Keratinocyte (primary cell): ENCODE measurements around the gene MON2. TPM values are rescaled to one million over a fixed set of nuclear protein-coding genes. Genes with fewer than 3 reads are reported as not detected.

Source experiments
- DNase-seq: peaks from one replicate; pipeline ENCODE4 v3.0.0-alpha.2; 2011; ENCODE audit warnings: low read depth, missing footprints, low spot score
- FAIRE-seq: peaks from 2 replicates; lab custom pipeline; 2011; peaks lifted over from hg19 to GRCh38; lab: Jason Lieb, UNC
- H2AFZ ChIP-seq: 2 replicates; pipeline ENCODE4 v1.6.0; 2012; ENCODE audit warnings: low read length, control low read depth, inconsistent platforms; ENCODE audit not compliant: control insufficient read depth
- H3K27ac ChIP-seq: 2 replicates; pipeline ENCODE4 v1.5.1; 2011; ENCODE audit warnings: low read length; ENCODE audit not compliant: control insufficient read depth, insufficient read depth
- H3K27me3 ChIP-seq: 3 replicates; pipeline ENCODE4 v1.6.0; 2011; ENCODE audit warnings: low read length; ENCODE audit not compliant: control insufficient read depth, insufficient read depth; ENCODE audit errors: extremely low read depth
- H3K36me3 ChIP-seq, 2 experiments: 2 replicates in 1 of 2; 3 replicates in 1 of 2; pipeline ENCODE4 v1.5.1; 2011; ENCODE audit warnings: low read length in 2 of 2, mild to moderate bottlenecking in 1 of 2; ENCODE audit not compliant: control insufficient read depth in 2 of 2, insufficient read depth in 2 of 2; ENCODE audit errors: extremely low read depth in 1 of 2
- H3K4me1 ChIP-seq: 3 replicates; pipeline ENCODE4 v1.5.1; 2011; ENCODE audit warnings: low read length; ENCODE audit not compliant: control insufficient read depth, insufficient read depth; ENCODE audit errors: extremely low read depth
- H3K4me2 ChIP-seq: 3 replicates; pipeline ENCODE4 v1.6.0; 2011; ENCODE audit warnings: low read depth, low read length; ENCODE audit not compliant: control insufficient read depth, insufficient read depth; ENCODE audit errors: extremely low read depth
- H3K4me3 ChIP-seq, 3 experiments: fragments of 200-600 bp in 1 of 3; sonication (generic) in 1 of 3; 2 replicates in 2 of 3; 3 replicates in 1 of 3; pipeline ENCODE4 v1.5.1; 2011 to 2016; ENCODE audit warnings: low read length in 3 of 3, mild to moderate bottlenecking in 3 of 3, control low read depth in 2 of 3, inconsistent platforms in 1 of 3, low read depth in 1 of 3, mixed read lengths in 1 of 3, mixed run types in 1 of 3, moderate library complexity in 1 of 3; ENCODE audit not compliant: control insufficient read depth in 2 of 3, insufficient read depth in 2 of 3; ENCODE audit errors: extremely low read depth in 1 of 3
- H3K79me2 ChIP-seq: 2 replicates; pipeline ENCODE4 v1.6.0; 2012; ENCODE audit warnings: low read length; ENCODE audit not compliant: control insufficient read depth, insufficient read depth
- H3K9ac ChIP-seq: 3 replicates; pipeline ENCODE4 v1.6.0; 2011; ENCODE audit warnings: low read length; ENCODE audit not compliant: control insufficient read depth, insufficient read depth; ENCODE audit errors: extremely low read depth
- H3K9me1 ChIP-seq: 3 replicates; pipeline ENCODE4 v1.6.0; 2011; ENCODE audit warnings: low read length; ENCODE audit not compliant: control insufficient read depth, insufficient read depth; ENCODE audit errors: extremely low read depth
- H3K9me3 ChIP-seq: 2 replicates; pipeline ENCODE4 v1.5.1; 2012; ENCODE audit warnings: low read depth, low read length; ENCODE audit not compliant: control insufficient read depth
- H4K20me1 ChIP-seq: 3 replicates; pipeline ENCODE4 v1.6.0; 2011; ENCODE audit warnings: low read length; ENCODE audit not compliant: control insufficient read depth, insufficient read depth; ENCODE audit errors: extremely low read depth
- EZH2 ChIP-seq: IDR thresholded peaks from one replicate; pipeline ENCODE4 v1.6.1; 2012; ENCODE audit warnings: inconsistent platforms, mild to moderate bottlenecking, low read length, moderate library complexity
- dilution Hi-C: fragments of 300-500 bp; cut with MboI; formaldehyde crosslinking; loops from one replicate; pipeline ENCODE4 v1.7.0; 2020; ENCODE audit warnings: low sequenced_read_pairs; ENCODE audit not compliant: extremely low pct_ligation_motif_present
- polyA plus RNA-seq, 5 experiments: library from polyadenylated mRNA; depleted of rRNA in 3 of 5; stranded (reverse) in 3 of 5; stranded (forward) in 1 of 5; unstranded in 1 of 5; fragments of >200 nt; gene quantifications; 1 replicate in 1 of 5; 2 replicates in 3 of 5; 3 replicates in 1 of 5; pipeline versions ENCODE4 v1.2.1 to v1.2.3, GENCODE V29; 2011 to 2012; ENCODE audit warnings: missing spikeins in 2 of 5, low read depth in 1 of 5, low replicate concordance in 1 of 5
- TF ChIP-seq, protein P1 (sequence below), 3 experiments: IDR thresholded peaks in 1 of 3; conservative IDR thresholded peaks in 1 of 3; optimal IDR thresholded peaks in 1 of 3; 2 replicates in 2 of 3; 3 replicates in 1 of 3; pipeline versions ENCODE3 to v1.5.1; 2011; ENCODE audit warnings: low read length in 3 of 3, mild to moderate bottlenecking in 3 of 3, moderate library complexity in 2 of 3, control low read depth in 1 of 3, inconsistent platforms in 1 of 3; ENCODE audit not compliant: insufficient read depth in 2 of 3; ENCODE audit errors: extremely low read depth in 1 of 3

Gene MON2
- polyA plus RNA-seq, 1 donor (not counting 4 experiments of a cell fraction or from before 2014, with no cell fraction given), result 18.5 TPM

DNA sequence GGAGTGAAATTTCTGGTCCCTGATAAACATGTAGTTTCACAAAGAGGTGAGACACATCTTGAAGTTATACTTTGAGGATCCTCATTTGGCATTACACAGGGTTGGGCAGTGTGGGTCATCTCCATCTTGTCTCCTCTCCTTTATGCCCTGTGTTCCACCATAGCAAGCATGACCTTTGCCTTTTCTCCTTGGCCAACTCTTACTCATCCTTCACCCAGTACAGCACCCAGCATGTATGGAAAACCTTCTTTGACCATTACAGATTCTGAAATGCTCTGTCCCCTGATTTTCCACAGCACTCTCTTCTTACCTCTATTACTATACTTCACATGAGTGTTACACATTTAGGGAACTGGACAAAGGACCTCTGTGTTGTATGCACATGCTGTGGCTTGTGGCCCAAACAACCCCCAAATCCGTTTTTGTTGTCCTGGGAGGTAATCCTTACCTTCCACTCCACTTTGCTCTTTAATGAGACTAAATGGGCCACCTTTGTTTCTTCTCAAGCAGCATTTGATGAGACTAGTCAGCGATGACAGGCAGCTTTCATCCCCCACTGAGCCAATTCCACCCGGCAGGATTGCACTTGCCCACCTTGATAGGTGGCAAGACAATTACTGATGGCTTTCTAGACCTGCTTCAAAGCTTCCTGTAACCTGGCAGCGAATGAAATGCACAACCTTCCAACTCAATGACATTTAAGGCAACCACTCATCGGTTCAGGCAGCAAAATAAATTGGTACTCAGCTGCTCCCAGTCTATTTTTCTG, 163.5 kb downstream of the MON2 start:
- no peaks in the 10 kb centered on the region for H3K27me3 ChIP-seq
- FAIRE-seq (peak; percentile 39), DNase-seq (no peak)
- peaks cover 21% of the 10 kb centered on the region for H3K4me1 ChIP-seq
- TF ChIP-seq EZH2, result no peak
- TF ChIP-seq, protein P1, sequence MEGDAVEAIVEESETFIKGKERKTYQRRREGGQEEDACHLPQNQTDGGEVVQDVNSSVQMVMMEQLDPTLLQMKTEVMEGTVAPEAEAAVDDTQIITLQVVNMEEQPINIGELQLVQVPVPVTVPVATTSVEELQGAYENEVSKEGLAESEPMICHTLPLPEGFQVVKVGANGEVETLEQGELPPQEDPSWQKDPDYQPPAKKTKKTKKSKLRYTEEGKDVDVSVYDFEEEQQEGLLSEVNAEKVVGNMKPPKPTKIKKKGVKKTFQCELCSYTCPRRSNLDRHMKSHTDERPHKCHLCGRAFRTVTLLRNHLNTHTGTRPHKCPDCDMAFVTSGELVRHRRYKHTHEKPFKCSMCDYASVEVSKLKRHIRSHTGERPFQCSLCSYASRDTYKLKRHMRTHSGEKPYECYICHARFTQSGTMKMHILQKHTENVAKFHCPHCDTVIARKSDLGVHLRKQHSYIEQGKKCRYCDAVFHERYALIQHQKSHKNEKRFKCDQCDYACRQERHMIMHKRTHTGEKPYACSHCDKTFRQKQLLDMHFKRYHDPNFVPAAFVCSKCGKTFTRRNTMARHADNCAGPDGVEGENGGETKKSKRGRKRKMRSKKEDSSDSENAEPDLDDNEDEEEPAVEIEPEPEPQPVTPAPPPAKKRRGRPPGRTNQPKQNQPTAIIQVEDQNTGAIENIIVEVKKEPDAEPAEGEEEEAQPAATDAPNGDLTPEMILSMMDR (optimal IDR thresholded peaks at IDR 0.05 in 1 of 3, IDR thresholded peaks at IDR 0.05 in 1 of 3, conservative IDR thresholded peaks at IDR 0.05 in 1 of 3; ENCODE audit: extremely low read depth in 1 of 3, insufficient read depth in 2 of 3, low read length in 3 of 3), result no peak
- H3K79me2 ChIP-seq, result no peaks in the 10 kb centered on the region
- H3K4me3 ChIP-seq, result no peak overlapping the region
- H3K9me3 ChIP-seq, result no peaks in the 10 kb centered on the region
- H4K20me1 ChIP-seq, result no peaks in the 10 kb centered on the region
- H3K27ac ChIP-seq, result no peak overlapping the region
- dilution Hi-C loops, result no loop called here
- H2AFZ ChIP-seq, result no peak overlapping the region
- H3K36me3 ChIP-seq, result no peaks in the 10 kb centered on the region
- H3K4me2 ChIP-seq, result no peak overlapping the region
- H3K9me1 ChIP-seq, result no peaks in the 10 kb centered on the region
- no peak overlapping the region for H3K9ac ChIP-seq

DNA sequence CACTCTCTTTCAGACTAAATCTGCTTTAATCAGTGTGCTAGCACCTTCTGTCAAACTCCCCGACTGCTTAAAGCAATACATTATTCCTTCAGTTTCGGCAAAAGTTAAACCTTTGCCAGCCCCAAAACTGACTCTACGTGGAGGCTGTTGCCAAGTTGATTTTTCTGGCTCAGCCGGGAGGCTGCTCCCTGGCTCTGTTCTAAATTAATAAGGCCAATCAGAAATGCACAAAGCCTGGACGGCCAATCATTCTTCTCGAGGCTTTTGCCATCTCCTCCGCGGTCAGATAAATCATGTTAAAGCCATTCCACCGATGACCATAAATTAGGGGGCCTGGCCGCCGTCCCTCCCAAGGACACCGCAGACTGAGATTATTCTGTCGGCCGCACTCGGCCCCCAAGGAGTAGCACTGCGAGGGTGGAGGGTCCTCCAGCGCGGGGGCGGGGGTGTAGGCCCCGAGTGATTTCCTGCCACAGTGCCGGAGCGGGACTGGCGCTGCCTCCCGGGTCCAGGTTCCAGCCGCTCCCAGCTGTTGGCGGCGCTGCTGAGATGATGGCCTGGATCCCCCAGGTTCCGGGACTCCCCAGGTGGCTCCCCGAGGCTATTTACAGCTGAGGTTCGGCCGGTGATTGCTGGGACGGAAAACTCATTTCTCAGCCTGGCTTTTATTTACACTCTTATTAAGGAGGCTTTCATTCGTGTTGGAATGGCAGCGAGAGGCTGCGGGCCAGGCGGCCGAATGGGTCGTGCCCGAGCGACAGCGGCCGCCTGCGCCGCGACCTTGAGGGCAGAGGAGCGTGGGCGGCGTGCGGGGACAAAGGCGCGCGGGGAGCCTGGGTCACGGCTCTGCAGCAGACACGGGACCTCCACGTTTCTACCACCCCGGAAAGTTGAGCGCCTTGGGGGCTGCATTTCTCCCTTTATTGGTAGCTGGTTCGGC, 165.1 kb downstream of the MON2 start:
- Histone ChIP-seq H3K4me3 (peak overlapping the region; percentile 33 to 70 (median 63)), H3K4me1 (peaks cover 21% of the 10 kb centered on the region), H3K27ac (no peak overlapping the region), H3K27me3 (no peaks in the 10 kb centered on the region), H2AFZ (peak overlapping the region; percentile 80), H3K36me3 (no peaks in the 10 kb centered on the region), H3K79me2 (no peaks in the 10 kb centered on the region), H3K9me3 (no peaks in the 10 kb centered on the region), H3K9me1 (no peaks in the 10 kb centered on the region), H3K9ac (peak overlapping the region; percentile 56), H3K4me2 (peak overlapping the region; percentile 81), H4K20me1 (no peaks in the 10 kb centered on the region)
- peak; percentile 44 for FAIRE-seq
- TF ChIP-seq, protein P1 (optimal IDR thresholded peaks at IDR 0.05 in 1 of 3, IDR thresholded peaks at IDR 0.05 in 1 of 3, conservative IDR thresholded peaks at IDR 0.05 in 1 of 3; ENCODE audit: extremely low read depth in 1 of 3, insufficient read depth in 2 of 3, low read length in 3 of 3), result peak; percentile 38 to 67 (median 48)
- no peak for TF ChIP-seq EZH2
- DNase-seq, result no peak
- dilution Hi-C loops, result no loop called here
